ENCODE results near the gene RNF41.

DNA sequence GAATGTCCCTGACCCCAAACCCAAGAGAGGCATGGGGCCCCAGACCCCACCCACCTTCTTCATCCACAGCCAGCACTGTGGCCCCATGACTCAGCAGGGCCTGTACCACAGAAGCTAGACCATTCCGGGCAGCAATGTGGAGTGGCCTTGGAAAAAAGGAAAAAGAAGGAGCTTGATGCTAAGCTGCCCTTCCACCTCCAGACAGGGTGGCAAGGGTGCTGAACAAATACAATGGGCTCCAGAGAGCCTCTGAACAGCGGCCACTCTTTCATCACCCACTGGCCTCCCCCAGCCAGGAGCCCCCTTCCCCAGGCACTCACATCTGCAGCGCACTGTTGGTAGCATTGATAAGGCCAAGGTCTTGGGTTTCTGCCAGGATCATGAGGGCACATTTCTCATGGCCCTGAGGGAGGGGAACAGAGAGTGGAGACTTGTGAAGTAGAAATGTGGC lies 22.0 kb upstream of the RNF41 start:
- TF ChIP-seq, protein P1, sequence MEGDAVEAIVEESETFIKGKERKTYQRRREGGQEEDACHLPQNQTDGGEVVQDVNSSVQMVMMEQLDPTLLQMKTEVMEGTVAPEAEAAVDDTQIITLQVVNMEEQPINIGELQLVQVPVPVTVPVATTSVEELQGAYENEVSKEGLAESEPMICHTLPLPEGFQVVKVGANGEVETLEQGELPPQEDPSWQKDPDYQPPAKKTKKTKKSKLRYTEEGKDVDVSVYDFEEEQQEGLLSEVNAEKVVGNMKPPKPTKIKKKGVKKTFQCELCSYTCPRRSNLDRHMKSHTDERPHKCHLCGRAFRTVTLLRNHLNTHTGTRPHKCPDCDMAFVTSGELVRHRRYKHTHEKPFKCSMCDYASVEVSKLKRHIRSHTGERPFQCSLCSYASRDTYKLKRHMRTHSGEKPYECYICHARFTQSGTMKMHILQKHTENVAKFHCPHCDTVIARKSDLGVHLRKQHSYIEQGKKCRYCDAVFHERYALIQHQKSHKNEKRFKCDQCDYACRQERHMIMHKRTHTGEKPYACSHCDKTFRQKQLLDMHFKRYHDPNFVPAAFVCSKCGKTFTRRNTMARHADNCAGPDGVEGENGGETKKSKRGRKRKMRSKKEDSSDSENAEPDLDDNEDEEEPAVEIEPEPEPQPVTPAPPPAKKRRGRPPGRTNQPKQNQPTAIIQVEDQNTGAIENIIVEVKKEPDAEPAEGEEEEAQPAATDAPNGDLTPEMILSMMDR (IDR thresholded peaks at IDR 0.05), result no peak
- TF ChIP-seq POLR2A (IDR thresholded peaks at IDR 0.05), result no peak

All from testis (tissue), 2 donors.